ENCODE measurements around the gene GNG14.

DNA sequence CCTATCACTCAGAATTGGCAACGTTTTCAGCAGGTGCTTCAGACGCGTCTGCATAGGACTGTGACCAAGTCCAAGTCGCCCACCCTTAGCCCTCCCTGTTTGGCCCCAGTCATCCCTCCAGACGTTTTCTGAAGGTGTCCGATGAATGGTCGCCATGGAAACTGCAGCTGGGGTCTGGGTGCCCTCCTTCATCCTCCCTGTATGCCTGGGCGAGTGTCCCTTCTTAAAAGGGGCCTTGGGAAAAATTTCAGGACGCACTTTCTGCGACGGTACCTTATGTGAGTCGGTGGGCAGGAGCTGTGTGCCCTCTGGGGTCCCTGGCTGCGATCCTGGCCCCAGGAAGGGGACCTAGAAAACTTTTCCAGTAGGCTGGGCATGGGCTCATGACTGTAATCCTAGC is 46.3 kb upstream of the GNG14 start:
- TF ChIP-seq, protein P1, sequence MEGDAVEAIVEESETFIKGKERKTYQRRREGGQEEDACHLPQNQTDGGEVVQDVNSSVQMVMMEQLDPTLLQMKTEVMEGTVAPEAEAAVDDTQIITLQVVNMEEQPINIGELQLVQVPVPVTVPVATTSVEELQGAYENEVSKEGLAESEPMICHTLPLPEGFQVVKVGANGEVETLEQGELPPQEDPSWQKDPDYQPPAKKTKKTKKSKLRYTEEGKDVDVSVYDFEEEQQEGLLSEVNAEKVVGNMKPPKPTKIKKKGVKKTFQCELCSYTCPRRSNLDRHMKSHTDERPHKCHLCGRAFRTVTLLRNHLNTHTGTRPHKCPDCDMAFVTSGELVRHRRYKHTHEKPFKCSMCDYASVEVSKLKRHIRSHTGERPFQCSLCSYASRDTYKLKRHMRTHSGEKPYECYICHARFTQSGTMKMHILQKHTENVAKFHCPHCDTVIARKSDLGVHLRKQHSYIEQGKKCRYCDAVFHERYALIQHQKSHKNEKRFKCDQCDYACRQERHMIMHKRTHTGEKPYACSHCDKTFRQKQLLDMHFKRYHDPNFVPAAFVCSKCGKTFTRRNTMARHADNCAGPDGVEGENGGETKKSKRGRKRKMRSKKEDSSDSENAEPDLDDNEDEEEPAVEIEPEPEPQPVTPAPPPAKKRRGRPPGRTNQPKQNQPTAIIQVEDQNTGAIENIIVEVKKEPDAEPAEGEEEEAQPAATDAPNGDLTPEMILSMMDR (IDR thresholded peaks at IDR 0.05): no peak
- TF ChIP-seq EZH2 (IDR thresholded peaks at IDR 0.05; ENCODE audit: borderline replicate concordance, insufficient read depth, low read depth, low read length, poor library complexity, severe bottlenecking): no peak

Data from B cell (primary cell).